WTC11 (cell line): ENCODE results near the gene ODAD4.

Experiments used
- IRF2 ChIP-seq: sonication (generic); formaldehyde crosslinking; IDR thresholded peaks from 2 replicates; pipeline ENCODE4 v1.8.0; 2022; ENCODE audit warnings: low read depth, missing genetic modification reagents, borderline replicate concordance
- SMAD3 ChIP-seq: sonication (generic); formaldehyde crosslinking; IDR thresholded peaks from 2 replicates; pipeline ENCODE4 v1.8.0; 2022; ENCODE audit warnings: missing genetic modification reagents, mild to moderate bottlenecking, borderline replicate concordance
- TF ChIP-seq, protein P1 (sequence below): fragments of 200-600 bp; IDR thresholded peaks from 2 replicates; pipeline ENCODE4 v1.8.0; 2022; ENCODE audit warnings: antibody characterized with exemption
- TF ChIP-seq, protein P2 (sequence below): sonication (generic); formaldehyde crosslinking; IDR thresholded peaks from 2 replicates; pipeline ENCODE4 v1.8.1; 2023; ENCODE audit warnings: mild to moderate bottlenecking, moderate library complexity, missing genetic modification reagents
- TF ChIP-seq, protein P3 (sequence below): sonication (generic); formaldehyde crosslinking; IDR thresholded peaks from 2 replicates; pipeline ENCODE4 v1.8.1; 2022; ENCODE audit warnings: low read depth, missing genetic modification reagents, borderline replicate concordance
- TF ChIP-seq, protein P4 (sequence below): sonication (generic); formaldehyde crosslinking; IDR thresholded peaks from 2 replicates; pipeline ENCODE4 v1.8.1; 2023; ENCODE audit warnings: mild to moderate bottlenecking, missing genetic modification reagents, moderate library complexity

DNA sequence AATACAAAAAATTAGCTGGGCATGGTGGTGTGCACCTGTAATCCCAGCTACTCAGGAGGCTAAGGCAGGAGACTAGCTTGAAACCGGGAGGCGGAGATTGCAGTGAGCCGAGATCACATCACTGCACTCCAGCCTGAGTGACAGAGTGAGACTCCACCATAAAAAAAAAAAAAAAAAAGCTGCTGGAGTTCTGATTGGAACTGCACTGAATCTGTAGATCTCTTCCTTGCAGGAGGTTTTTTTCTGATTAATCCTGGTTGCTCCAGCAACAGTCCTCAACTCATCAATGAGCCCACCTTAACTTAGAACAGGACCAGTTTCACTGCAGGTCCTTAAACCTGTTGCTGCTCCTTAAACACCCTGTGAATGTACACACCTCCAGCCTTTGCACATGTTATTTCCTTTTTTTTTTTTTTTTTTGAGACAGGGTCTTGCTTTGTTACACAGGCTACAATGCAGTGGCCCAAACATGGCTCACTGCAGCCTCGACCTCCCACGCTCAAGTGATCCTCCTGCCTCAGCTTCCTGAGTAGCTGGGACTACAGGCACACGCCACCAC lies 1.6 kb upstream of the ODAD4 start:
- TF ChIP-seq, protein P1, sequence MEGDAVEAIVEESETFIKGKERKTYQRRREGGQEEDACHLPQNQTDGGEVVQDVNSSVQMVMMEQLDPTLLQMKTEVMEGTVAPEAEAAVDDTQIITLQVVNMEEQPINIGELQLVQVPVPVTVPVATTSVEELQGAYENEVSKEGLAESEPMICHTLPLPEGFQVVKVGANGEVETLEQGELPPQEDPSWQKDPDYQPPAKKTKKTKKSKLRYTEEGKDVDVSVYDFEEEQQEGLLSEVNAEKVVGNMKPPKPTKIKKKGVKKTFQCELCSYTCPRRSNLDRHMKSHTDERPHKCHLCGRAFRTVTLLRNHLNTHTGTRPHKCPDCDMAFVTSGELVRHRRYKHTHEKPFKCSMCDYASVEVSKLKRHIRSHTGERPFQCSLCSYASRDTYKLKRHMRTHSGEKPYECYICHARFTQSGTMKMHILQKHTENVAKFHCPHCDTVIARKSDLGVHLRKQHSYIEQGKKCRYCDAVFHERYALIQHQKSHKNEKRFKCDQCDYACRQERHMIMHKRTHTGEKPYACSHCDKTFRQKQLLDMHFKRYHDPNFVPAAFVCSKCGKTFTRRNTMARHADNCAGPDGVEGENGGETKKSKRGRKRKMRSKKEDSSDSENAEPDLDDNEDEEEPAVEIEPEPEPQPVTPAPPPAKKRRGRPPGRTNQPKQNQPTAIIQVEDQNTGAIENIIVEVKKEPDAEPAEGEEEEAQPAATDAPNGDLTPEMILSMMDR = no peak
- TF ChIP-seq, protein P2, sequence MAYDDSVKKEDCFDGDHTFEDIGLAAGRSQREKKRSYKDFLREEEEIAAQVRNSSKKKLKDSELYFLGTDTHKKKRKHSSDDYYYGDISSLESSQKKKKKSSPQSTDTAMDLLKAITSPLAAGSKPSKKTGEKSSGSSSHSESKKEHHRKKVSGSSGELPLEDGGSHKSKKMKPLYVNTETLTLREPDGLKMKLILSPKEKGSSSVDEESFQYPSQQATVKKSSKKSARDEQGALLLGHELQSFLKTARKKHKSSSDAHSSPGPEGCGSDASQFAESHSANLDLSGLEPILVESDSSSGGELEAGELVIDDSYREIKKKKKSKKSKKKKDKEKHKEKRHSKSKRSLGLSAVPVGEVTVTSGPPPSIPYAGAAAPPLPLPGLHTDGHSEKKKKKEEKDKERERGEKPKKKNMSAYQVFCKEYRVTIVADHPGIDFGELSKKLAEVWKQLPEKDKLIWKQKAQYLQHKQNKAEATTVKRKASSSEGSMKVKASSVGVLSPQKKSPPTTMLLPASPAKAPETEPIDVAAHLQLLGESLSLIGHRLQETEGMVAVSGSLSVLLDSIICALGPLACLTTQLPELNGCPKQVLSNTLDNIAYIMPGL (CRISPR knock-in tag) = no peak
- TF ChIP-seq, protein P3, sequence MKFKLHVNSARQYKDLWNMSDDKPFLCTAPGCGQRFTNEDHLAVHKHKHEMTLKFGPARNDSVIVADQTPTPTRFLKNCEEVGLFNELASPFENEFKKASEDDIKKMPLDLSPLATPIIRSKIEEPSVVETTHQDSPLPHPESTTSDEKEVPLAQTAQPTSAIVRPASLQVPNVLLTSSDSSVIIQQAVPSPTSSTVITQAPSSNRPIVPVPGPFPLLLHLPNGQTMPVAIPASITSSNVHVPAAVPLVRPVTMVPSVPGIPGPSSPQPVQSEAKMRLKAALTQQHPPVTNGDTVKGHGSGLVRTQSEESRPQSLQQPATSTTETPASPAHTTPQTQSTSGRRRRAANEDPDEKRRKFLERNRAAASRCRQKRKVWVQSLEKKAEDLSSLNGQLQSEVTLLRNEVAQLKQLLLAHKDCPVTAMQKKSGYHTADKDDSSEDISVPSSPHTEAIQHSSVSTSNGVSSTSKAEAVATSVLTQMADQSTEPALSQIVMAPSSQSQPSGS (CRISPR knock-in tag) = no peak
- TF ChIP-seq IRF2 (CRISPR knock-in tag) = no peak
- TF ChIP-seq, protein P4, sequence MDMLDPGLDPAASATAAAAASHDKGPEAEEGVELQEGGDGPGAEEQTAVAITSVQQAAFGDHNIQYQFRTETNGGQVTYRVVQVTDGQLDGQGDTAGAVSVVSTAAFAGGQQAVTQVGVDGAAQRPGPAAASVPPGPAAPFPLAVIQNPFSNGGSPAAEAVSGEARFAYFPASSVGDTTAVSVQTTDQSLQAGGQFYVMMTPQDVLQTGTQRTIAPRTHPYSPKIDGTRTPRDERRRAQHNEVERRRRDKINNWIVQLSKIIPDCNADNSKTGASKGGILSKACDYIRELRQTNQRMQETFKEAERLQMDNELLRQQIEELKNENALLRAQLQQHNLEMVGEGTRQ = no peak
- no peak for TF ChIP-seq SMAD3
